Measurements from ENCODE around the gene ADAMTS17. TPM values are rescaled to one million over a fixed set of nuclear protein-coding genes. Genes with fewer than 3 reads are reported as not detected.
"Not testable (repeated sequence)": the region's sequence is repeated elsewhere in the genome, so short reads cannot be mapped to it uniquely, and the experiment has no call there.

Gene ADAMTS17
- total RNA-seq, 1 experiment from 2014 or later, result 7.7 TPM

DNA sequence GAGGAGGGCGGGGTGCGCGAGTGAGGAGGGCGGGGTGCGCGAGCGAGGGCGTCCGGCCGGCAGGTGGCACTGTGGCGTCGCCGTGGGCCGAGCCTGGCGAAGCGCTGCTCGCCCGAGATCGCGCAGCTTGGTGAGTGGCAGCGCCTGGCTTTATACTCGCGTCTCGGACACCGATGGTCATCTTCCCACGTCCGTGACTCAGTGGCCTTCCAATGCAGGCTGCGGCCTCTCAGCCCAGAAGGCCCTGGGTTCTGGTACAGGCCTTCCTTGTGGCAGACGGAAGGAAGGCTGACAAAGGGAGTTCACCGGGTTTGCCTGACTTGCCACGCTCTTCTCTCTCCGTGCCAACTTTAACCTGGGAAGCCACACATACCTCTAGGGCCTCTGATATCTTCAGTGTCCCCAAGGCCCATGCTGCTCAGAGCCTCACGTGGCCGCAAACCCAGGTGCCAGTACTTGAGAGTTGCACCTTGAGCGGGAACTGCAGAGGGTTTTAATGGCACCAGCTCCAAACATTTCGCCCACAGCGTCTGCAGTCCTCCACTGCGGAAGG, 413.3 kb downstream of the ADAMTS17 start:
- H3K27me3 Mint-ChIP-seq (ENCODE audit: insufficient read depth, unreplicated experiment), result peaks cover 7% of the 10 kb centered on the region
- DNase-seq (ENCODE audit: unreplicated experiment), result peak; percentile 70
- no peaks in the 10 kb centered on the region for H3K9me3 Mint-ChIP-seq (ENCODE audit: unreplicated experiment)
- peak; percentile 71 for TF ChIP-seq CTCF (IDR thresholded peaks at IDR 0.05; ENCODE audit: unreplicated experiment)
- BruUV-seq (replicated peaks), result no TSS peak
- H3K27ac Mint-ChIP-seq (ENCODE audit: low read depth, unreplicated experiment), result no peak overlapping the region
- H3K4me3 Mint-ChIP-seq (ENCODE audit: unreplicated experiment), result peak overlapping the region; percentile 70
- peaks cover 24% of the 10 kb centered on the region for H3K4me1 Mint-ChIP-seq (ENCODE audit: insufficient read depth, unreplicated experiment)
- ChIA-PET POLR2A (interaction anchor here (0.6 to 1.6 kb wide), 7 partner anchors 10 to 456 kb away, joined by 3 to 10 read pairs (median 3); no protein-coding TSS in a partner anchor), CTCF (interaction anchor here (0.6 to 4.6 kb wide), 11 partner anchors 169 to 645 kb away, joined by 3 to 64 read pairs (median 4); no protein-coding TSS in a partner anchor)
- no peaks in the 10 kb centered on the region for H3K36me3 Mint-ChIP-seq (ENCODE audit: insufficient read depth, unreplicated experiment)
- intact Hi-C loops (cut with micrococcal nuclease), result loop anchor here (2.0 to 10.0 kb wide), 7 partner anchors 39 to 656 kb away; no protein-coding TSS in a partner anchor

DNA sequence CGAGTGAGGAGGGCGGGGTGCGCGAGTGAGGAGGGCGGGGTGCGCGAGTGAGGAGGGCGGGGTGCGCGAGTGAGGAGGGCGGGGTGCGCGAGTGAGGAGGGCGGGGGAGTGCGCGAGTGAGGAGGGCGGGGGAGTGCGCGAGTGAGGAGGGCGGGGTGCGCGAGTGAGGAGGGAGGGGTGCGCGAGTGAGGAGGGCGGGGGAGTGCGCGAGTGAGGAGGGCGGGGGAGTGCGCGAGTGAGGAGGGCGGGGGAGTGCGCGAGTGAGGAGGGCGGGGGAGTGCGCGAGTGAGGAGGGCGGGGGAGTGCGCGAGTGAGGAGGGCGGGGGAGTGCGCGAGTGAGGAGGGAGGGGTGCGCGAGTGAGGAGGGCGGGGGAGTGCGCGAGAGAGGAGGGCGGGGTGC, 415.2 kb downstream of the ADAMTS17 start:
- H3K4me1 Mint-ChIP-seq (ENCODE audit: insufficient read depth, unreplicated experiment), result peaks cover 18% of the 10 kb centered on the region
- intact Hi-C loops (cut with micrococcal nuclease), result loop anchor here (5.0 to 10.0 kb wide), 3 partner anchors 41 to 654 kb away; no protein-coding TSS in a partner anchor
- not testable (repeated sequence) for H3K36me3 Mint-ChIP-seq (ENCODE audit: insufficient read depth, unreplicated experiment); H3K9me3 Mint-ChIP-seq (ENCODE audit: unreplicated experiment); BruUV-seq (replicated peaks); DNase-seq (ENCODE audit: unreplicated experiment); H3K27ac Mint-ChIP-seq (ENCODE audit: low read depth, unreplicated experiment)
- POLR2A ChIA-PET, result interaction anchor here (1.6 kb wide), 1 partner anchor 412 kb away, joined by 5 read pairs; no protein-coding TSS in a partner anchor
- peaks cover 27% of the 10 kb centered on the region for H3K27me3 Mint-ChIP-seq (ENCODE audit: insufficient read depth, unreplicated experiment)
- peak overlapping the region; percentile 70 for H3K4me3 Mint-ChIP-seq (ENCODE audit: unreplicated experiment)
- CTCF ChIA-PET, result interaction anchor here (3.1 kb wide), 1 partner anchor 413 kb away, joined by 16 read pairs; no protein-coding TSS in a partner anchor

DNA sequence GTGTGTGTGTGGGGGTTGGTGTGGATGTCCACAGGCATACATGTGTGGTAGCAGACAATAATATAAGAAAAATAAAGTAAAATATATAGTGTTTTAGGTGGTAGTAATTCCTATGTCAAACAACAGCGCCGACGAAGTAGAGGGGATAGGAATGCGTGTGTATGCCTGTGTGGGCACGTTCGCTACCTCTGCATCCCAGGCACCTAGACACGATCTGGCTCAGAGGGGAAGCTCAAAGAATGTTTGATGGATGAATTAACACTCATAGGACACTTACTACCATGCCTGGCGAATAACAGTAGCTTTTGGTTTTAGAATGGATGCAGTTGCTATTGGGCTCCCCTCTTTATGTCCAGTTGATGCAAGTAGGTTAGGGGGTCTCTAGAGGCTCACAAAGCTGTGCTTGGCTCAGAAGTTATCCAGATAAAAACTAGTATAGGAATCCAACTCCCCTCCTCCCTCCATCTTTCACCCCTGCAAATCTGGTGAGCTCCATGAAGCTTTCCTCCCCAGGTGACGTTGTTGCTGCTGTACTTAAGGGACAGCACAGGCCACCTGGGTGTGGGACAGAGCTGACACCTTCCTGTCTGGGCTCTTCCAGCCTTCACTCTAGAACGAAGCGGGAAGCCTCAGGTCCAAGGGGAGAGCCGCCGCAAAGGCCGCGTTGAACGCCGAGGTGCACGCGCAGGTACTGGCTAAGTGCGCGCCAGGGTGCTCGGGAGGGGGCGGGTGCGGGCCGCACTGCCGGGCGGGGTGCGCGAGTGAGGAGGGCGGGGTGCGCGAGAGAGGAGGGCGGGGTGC, 415.9 kb downstream of the ADAMTS17 start:
- intact Hi-C loops (cut with micrococcal nuclease), result loop anchor here (5.0 to 10.0 kb wide), 3 partner anchors 41 to 654 kb away; no protein-coding TSS in a partner anchor
- H3K27me3 Mint-ChIP-seq (ENCODE audit: insufficient read depth, unreplicated experiment), result peaks cover 34% of the 10 kb centered on the region
- no peak overlapping the region for H3K27ac Mint-ChIP-seq (ENCODE audit: low read depth, unreplicated experiment)
- no peak for TF ChIP-seq CTCF (IDR thresholded peaks at IDR 0.05; ENCODE audit: unreplicated experiment)
- peak; percentile 49 for DNase-seq (ENCODE audit: unreplicated experiment)
- H3K36me3 Mint-ChIP-seq (ENCODE audit: insufficient read depth, unreplicated experiment), result no peaks in the 10 kb centered on the region
- POLR2A ChIA-PET, result interaction anchor here (0.5 to 1.7 kb wide), 7 partner anchors 12 to 675 kb away, joined by 3 to 5 read pairs (median 4); partner anchors contain the start of gene LRRC28
- no TSS peak for BruUV-seq (replicated peaks)
- H3K4me1 Mint-ChIP-seq (ENCODE audit: insufficient read depth, unreplicated experiment), result peaks cover 18% of the 10 kb centered on the region
- CTCF ChIA-PET, result interaction anchor here (0.7 to 3.1 kb wide), 7 partner anchors 170 to 654 kb away, joined by 3 to 16 read pairs (median 3); no protein-coding TSS in a partner anchor
- peak overlapping the region; percentile 70 for H3K4me3 Mint-ChIP-seq (ENCODE audit: unreplicated experiment)
- H3K9me3 Mint-ChIP-seq (ENCODE audit: unreplicated experiment), result no peaks in the 10 kb centered on the region

- H3K27me3 Mint-ChIP-seq (ENCODE audit: insufficient read depth, unreplicated experiment), result peaks cover 53% of the 10 kb centered on the region
- no peak for DNase-seq (ENCODE audit: unreplicated experiment)
- CTCF ChIA-PET, result interaction anchor here (1.0 to 3.1 kb wide), 2 partner anchors 416 to 460 kb away, joined by 3 to 16 read pairs; no protein-coding TSS in a partner anchor
- POLR2A ChIA-PET, result interaction anchor here (0.7 kb wide), 2 partner anchors 64 to 192 kb away, joined by 3 to 4 read pairs; no protein-coding TSS in a partner anchor
- TF ChIP-seq CTCF (IDR thresholded peaks at IDR 0.05; ENCODE audit: unreplicated experiment), result no peak
- no peak overlapping the region for H3K4me3 Mint-ChIP-seq (ENCODE audit: unreplicated experiment)
- intact Hi-C loops (cut with micrococcal nuclease), result loop anchor here (10.0 kb wide), 1 partner anchor 651 kb away; no protein-coding TSS in a partner anchor
- no peaks in the 10 kb centered on the region for H3K36me3 Mint-ChIP-seq (ENCODE audit: insufficient read depth, unreplicated experiment)
- H3K9me3 Mint-ChIP-seq (ENCODE audit: unreplicated experiment), result no peaks in the 10 kb centered on the region
- no peak overlapping the region for H3K27ac Mint-ChIP-seq (ENCODE audit: low read depth, unreplicated experiment)
- BruUV-seq (replicated peaks), result no TSS peak
- peaks cover 10% of the 10 kb centered on the region for H3K4me1 Mint-ChIP-seq (ENCODE audit: insufficient read depth, unreplicated experiment)
Observed at GRCh38 chr15:99923711-99924110, 418.1 kb downstream of the ADAMTS17 start.

Other genes starting within 250 kb of the ADAMTS17 start
- not detected in 2 replicates for gene CERS3, start 187.0 kb upstream of the ADAMTS17 start, total RNA-seq (2022)

All from MCF 10A (cell line).